Endothelial cell of umbilical vein (primary cell): ENCODE results near the gene KIAA1671. TPM values are rescaled to one million over a fixed set of nuclear protein-coding genes. Genes with fewer than 3 reads are reported as not detected.

Source experiments
- BruUV-seq: library from RNA; stranded (reverse); fragments of 400-500 nt; replicated peaks from 2 replicates; lab custom pipeline; 2021; lab: Mats Ljungman, UMichigan
- CTCF ChIA-PET: fragments of 300-600, 350-600 bp; sonication (Branson Sonifier 250); formaldehyde crosslinking; loops from one replicate; lab custom pipeline; 2021; ENCODE audit warnings: antibody characterized with exemption, inconsistent platforms; lab: Charles Lee
- POLR2A ChIA-PET: fragments of 300-600, 350-600 bp; sonication (Branson Sonifier 250); formaldehyde crosslinking; loops from one replicate; lab custom pipeline; 2021; ENCODE audit warnings: antibody characterized with exemption, inconsistent platforms; lab: Charles Lee
- DNase-seq: peaks from one replicate; pipeline ENCODE4 v3.0.0-alpha.2; 2011; ENCODE audit warnings: low read depth, low spot score
- FAIRE-seq: peaks from 2 replicates; lab custom pipeline; 2011; peaks lifted over from hg19 to GRCh38; lab: Jason Lieb, UNC
- H2AFZ ChIP-seq: 2 replicates; pipeline ENCODE4 v1.6.0; 2012; ENCODE audit warnings: low read depth, low read length, control low read depth, inconsistent platforms
- H3K27ac ChIP-seq: 2 replicates; pipeline ENCODE4 v1.5.1; 2011; ENCODE audit warnings: low read depth, mild to moderate bottlenecking, control low read depth, low read length, moderate library complexity; ENCODE audit not compliant: insufficient read depth
- H3K27me3 ChIP-seq, 2 experiments: 2 replicates each; pipeline versions ENCODE4 v1.6.0 to v1.6.1; 2011; ENCODE audit warnings: low read length in 2 of 2, mixed read lengths in 1 of 2; ENCODE audit not compliant: control insufficient read depth in 2 of 2, insufficient read depth in 2 of 2
- H3K36me3 ChIP-seq, 2 experiments: 2 replicates in 1 of 2; 3 replicates in 1 of 2; pipeline ENCODE4 v1.5.1; 2011; ENCODE audit warnings: low read length in 2 of 2, mild to moderate bottlenecking in 1 of 2, moderate library complexity in 1 of 2; ENCODE audit not compliant: control insufficient read depth in 2 of 2, insufficient read depth in 2 of 2; ENCODE audit errors: extremely low read depth in 1 of 2
- H3K4me1 ChIP-seq: 3 replicates; pipeline ENCODE4 v1.5.1; 2011; ENCODE audit warnings: mild to moderate bottlenecking, low read length; ENCODE audit not compliant: control insufficient read depth, insufficient read depth; ENCODE audit errors: extremely low read depth
- H3K4me2 ChIP-seq: 2 replicates; pipeline ENCODE4 v1.6.1; 2011; ENCODE audit warnings: low read length, control low read depth, mixed read lengths; ENCODE audit not compliant: insufficient read depth
- H3K4me3 ChIP-seq, 3 experiments: fragments of 200-600 bp in 1 of 3; sonication (generic), shearing (Covaris generic) in 1 of 3; replicated peaks in 1 of 3; 2 replicates each; pipeline ENCODE4 v1.5.1; 2011 to 2016; ENCODE audit warnings: control low read depth in 3 of 3, low read length in 3 of 3, mild to moderate bottlenecking in 2 of 3, inconsistent platforms in 1 of 3, low read depth in 1 of 3, moderate library complexity in 1 of 3; ENCODE audit not compliant: insufficient read depth in 1 of 3
- H3K79me2 ChIP-seq: 2 replicates; pipeline ENCODE4 v1.6.0; 2012; ENCODE audit warnings: low read length, inconsistent platforms; ENCODE audit not compliant: control insufficient read depth, insufficient read depth
- H3K9ac ChIP-seq: replicated peaks from 2 replicates; pipeline ENCODE3; 2011; ENCODE audit warnings: low read length, control low read depth; ENCODE audit not compliant: insufficient read depth; ENCODE audit errors: extremely low read depth
- H3K9me1 ChIP-seq: replicated peaks from 3 replicates; pipeline ENCODE4 v1.6.0; 2011; ENCODE audit warnings: mild to moderate bottlenecking, low read length; ENCODE audit not compliant: control insufficient read depth, insufficient read depth; ENCODE audit errors: extremely low read depth
- H3K9me3 ChIP-seq: replicated peaks from 2 replicates; pipeline ENCODE4 v1.5.1; 2012; ENCODE audit warnings: low read length, inconsistent platforms; ENCODE audit not compliant: control insufficient read depth, insufficient read depth
- H4K20me1 ChIP-seq: replicated peaks from 2 replicates; pipeline ENCODE3; 2011; ENCODE audit warnings: mild to moderate bottlenecking, low read length; ENCODE audit not compliant: control insufficient read depth, insufficient read depth; ENCODE audit errors: extremely low read depth
- EZH2 ChIP-seq: IDR thresholded peaks from 2 replicates; pipeline ENCODE4 v1.6.1; 2012; ENCODE audit warnings: borderline replicate concordance, low read depth, mild to moderate bottlenecking, moderate library complexity, low read length, inconsistent platforms; ENCODE audit not compliant: severe bottlenecking
- FOS ChIP-seq: IDR thresholded peaks from 2 replicates; pipeline ENCODE4 v1.6.1; 2011; ENCODE audit warnings: mild to moderate bottlenecking, low read length, moderate library complexity, borderline replicate concordance; ENCODE audit not compliant: insufficient read depth
- GATA2 ChIP-seq: IDR thresholded peaks from 2 replicates; pipeline ENCODE4 v1.7.0; 2011; ENCODE audit warnings: low read depth, mild to moderate bottlenecking, moderate library complexity, mixed read lengths, low read length; ENCODE audit not compliant: insufficient read length, insufficient read depth
- JUN ChIP-seq: IDR thresholded peaks from 2 replicates; pipeline ENCODE4 v1.6.1; 2011; ENCODE audit warnings: borderline replicate concordance, low read depth; ENCODE audit not compliant: insufficient read length, insufficient read depth
- MYC ChIP-seq: IDR thresholded peaks from one replicate; pipeline ENCODE4 v1.6.1; 2011; ENCODE audit warnings: mild to moderate bottlenecking, low read depth, low read length
- POLR2A ChIP-seq: IDR thresholded peaks from 2 replicates; pipeline ENCODE4 v1.6.1; 2012; ENCODE audit warnings: low read depth, mild to moderate bottlenecking, control low read depth, low read length
- POLR2AphosphoS5 ChIP-seq: IDR thresholded peaks from 2 replicates; pipeline ENCODE4 v1.6.1; 2012; ENCODE audit warnings: low read depth, mild to moderate bottlenecking, control low read depth, low read length, moderate library complexity; ENCODE audit not compliant: insufficient read depth
- dilution Hi-C: fragments of 300-500 bp; cut with MboI; formaldehyde crosslinking; loops from one replicate; pipeline ENCODE4 v1.15.0; 2019; ENCODE audit warnings: low sequenced_read_pairs; ENCODE audit not compliant: extremely low pct_ligation_motif_present
- intact Hi-C: fragments of 100-400 bp; cut with micrococcal nuclease; formaldehyde crosslinking; loops from one replicate; pipeline ENCODE4 v1.10.0; 2022
- polyA plus RNA-seq, 4 experiments: library from polyadenylated mRNA; depleted of rRNA in 3 of 4; stranded (reverse) in 3 of 4; unstranded in 1 of 4; fragments of >200 nt; gene quantifications; 2 replicates each; pipeline versions ENCODE4 v1.2.1 to v1.2.3, GENCODE V29; 2011 to 2012; ENCODE audit warnings: missing spikeins in 1 of 4
- total RNA-seq: library from RNA; stranded (reverse); gene quantifications from 2 replicates; pipeline ENCODE4 v1.2.3, GENCODE V29; 2021
- TF ChIP-seq, protein P1 (sequence below): IDR thresholded peaks from 2 replicates; pipeline ENCODE4 v1.6.1; 2011; ENCODE audit not compliant: insufficient read depth, insufficient read length
- TF ChIP-seq, protein P2 (sequence below), 2 donors: IDR thresholded peaks; 1 replicate in 1 of 2; 2 replicates in 1 of 2; pipeline ENCODE4 v1.5.1; 2011; ENCODE audit warnings: low read length in 2 of 2, mild to moderate bottlenecking in 2 of 2, moderate library complexity in 2 of 2, control low read depth in 1 of 2, inconsistent platforms in 1 of 2, low read depth in 1 of 2; ENCODE audit not compliant: insufficient read depth in 1 of 2; ENCODE audit errors: extremely low read depth in 1 of 2

The KIAA1671 gene
- total and polyA plus RNA-seq, 2 donors (not counting 3 experiments of a cell fraction or from before 2014, with no cell fraction given), result 23.1 to 85.1 TPM

GRCh38 chr22:25139062-25139461, 186.5 kb downstream of the KIAA1671 start:
- POLR2A ChIA-PET, result no interaction called here
- intact Hi-C loops (no loop called here), dilution Hi-C loops (no loop called here)
- peaks cover 0 to 2% of the 10 kb centered on the region in 2 experiments for H3K36me3 ChIP-seq
- CTCF ChIA-PET, result no interaction called here
- TF ChIP-seq, protein P1, sequence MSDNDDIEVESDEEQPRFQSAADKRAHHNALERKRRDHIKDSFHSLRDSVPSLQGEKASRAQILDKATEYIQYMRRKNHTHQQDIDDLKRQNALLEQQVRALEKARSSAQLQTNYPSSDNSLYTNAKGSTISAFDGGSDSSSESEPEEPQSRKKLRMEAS, result no peak
- TF ChIP-seq POLR2AphosphoS5, result peak; percentile 22
- peaks cover 3% of the 10 kb centered on the region for H4K20me1 ChIP-seq
- peaks cover 28% of the 10 kb centered on the region for H3K4me1 ChIP-seq
- FAIRE-seq (peak; percentile 49), DNase-seq (peak; percentile 66)
- no peak overlapping the region for H3K9ac ChIP-seq
- H3K27ac ChIP-seq, result no peak overlapping the region
- no peaks in the 10 kb centered on the region for H3K27me3 ChIP-seq
- H3K9me3 ChIP-seq, result no peaks in the 10 kb centered on the region
- H3K9me1 ChIP-seq, result no peaks in the 10 kb centered on the region
- no peaks in the 10 kb centered on the region for H3K79me2 ChIP-seq
- no TSS peak for BruUV-seq
- H3K4me2 ChIP-seq, result no peak overlapping the region
- H2AFZ ChIP-seq, result no peak overlapping the region
- no peak overlapping the region for H3K4me3 ChIP-seq

DNA sequence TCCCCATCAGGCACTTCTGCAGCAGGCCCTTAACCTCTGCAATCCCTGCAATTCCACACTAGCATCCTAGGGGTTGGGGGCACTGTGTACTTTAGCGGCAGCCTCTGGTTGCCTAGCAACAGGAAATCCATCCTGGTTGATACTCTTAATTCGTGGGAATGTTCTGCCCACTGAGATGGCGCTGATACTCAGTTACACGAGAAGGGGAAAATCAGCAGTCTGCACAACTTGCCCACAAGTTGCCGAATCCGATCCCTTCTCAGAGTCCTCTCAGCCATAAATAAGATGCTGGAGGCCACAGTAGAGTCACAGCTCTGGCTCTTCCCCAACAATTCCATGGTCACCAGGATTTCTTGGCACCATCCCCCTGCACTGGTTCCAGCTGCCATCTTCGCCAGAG, 189.6 kb downstream of the KIAA1671 start:
- Histone ChIP-seq H3K79me2 (no peaks in the 10 kb centered on the region), H3K36me3 (no peaks in the 10 kb centered on the region), H3K4me2 (no peak overlapping the region), H3K27ac (no peak overlapping the region), H3K27me3 (no peaks in the 10 kb centered on the region), H3K4me3 (no peak overlapping the region), H3K9ac (no peak overlapping the region), H3K9me1 (no peaks in the 10 kb centered on the region), H2AFZ (no peak overlapping the region), H3K9me3 (no peaks in the 10 kb centered on the region), H4K20me1 (peaks cover 3% of the 10 kb centered on the region), H3K4me1 (peaks cover 29% of the 10 kb centered on the region)
- POLR2A ChIA-PET, result no interaction called here
- no peak for DNase-seq
- TF ChIP-seq MYC (no peak), EZH2 (no peak), FOS (no peak), POLR2A (no peak), JUN (no peak), POLR2AphosphoS5 (no peak), GATA2 (no peak)
- TF ChIP-seq, protein P2, sequence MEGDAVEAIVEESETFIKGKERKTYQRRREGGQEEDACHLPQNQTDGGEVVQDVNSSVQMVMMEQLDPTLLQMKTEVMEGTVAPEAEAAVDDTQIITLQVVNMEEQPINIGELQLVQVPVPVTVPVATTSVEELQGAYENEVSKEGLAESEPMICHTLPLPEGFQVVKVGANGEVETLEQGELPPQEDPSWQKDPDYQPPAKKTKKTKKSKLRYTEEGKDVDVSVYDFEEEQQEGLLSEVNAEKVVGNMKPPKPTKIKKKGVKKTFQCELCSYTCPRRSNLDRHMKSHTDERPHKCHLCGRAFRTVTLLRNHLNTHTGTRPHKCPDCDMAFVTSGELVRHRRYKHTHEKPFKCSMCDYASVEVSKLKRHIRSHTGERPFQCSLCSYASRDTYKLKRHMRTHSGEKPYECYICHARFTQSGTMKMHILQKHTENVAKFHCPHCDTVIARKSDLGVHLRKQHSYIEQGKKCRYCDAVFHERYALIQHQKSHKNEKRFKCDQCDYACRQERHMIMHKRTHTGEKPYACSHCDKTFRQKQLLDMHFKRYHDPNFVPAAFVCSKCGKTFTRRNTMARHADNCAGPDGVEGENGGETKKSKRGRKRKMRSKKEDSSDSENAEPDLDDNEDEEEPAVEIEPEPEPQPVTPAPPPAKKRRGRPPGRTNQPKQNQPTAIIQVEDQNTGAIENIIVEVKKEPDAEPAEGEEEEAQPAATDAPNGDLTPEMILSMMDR (IDR thresholded peaks at IDR 0.05; ENCODE audit: extremely low read depth in 1 of 2, insufficient read depth in 1 of 2, low read depth in 1 of 2, low read length in 2 of 2), result no peak
- TF ChIP-seq, protein P1, result no peak
- intact Hi-C loops (no loop called here), dilution Hi-C loops (no loop called here)
- CTCF ChIA-PET, result no interaction called here
- FAIRE-seq, result no peak
- no TSS peak for BruUV-seq
